Urinary bladder (tissue), 4 donors: ENCODE data around the gene ACSS1. TPM values are rescaled to one million over a fixed set of nuclear protein-coding genes. Genes with fewer than 3 reads are reported as not detected.
A peak's percentile ranks its signal among the peaks of the same experiment; 100 is the strongest.

Source experiments
- DNase-seq: peaks from one replicate; pipeline ENCODE4 v3.0.0-alpha.2; 2015; ENCODE audit errors: extremely low spot score
- H3K27ac ChIP-seq: one replicate; pipeline ENCODE4 v1.5.1; 2013; ENCODE audit warnings: low read depth, mild to moderate bottlenecking, moderate library complexity
- H3K36me3 ChIP-seq: one replicate; pipeline ENCODE4 v1.6.1; 2013; ENCODE audit warnings: mild to moderate bottlenecking, moderate library complexity; ENCODE audit not compliant: insufficient read depth
- H3K4me1 ChIP-seq: one replicate; pipeline ENCODE4 v1.6.1; 2013; ENCODE audit warnings: mild to moderate bottlenecking, moderate library complexity; ENCODE audit not compliant: insufficient read depth
- H3K4me3 ChIP-seq: one replicate; pipeline ENCODE4 v1.5.1; 2013; ENCODE audit warnings: low read depth, low read length
- WGBS: extraction: QIAGEN DNeasy Blood & Tissue Kit; methylation state at CpG from one replicate; pipeline ENCODE4 v1.1.7; 2013; 5-methylcytosine and 5-hydroxymethylcytosine counted together
- polyA plus RNA-seq: library from polyadenylated mRNA; stranded (reverse); fragments of 200-250 nt; gene quantifications from one replicate; pipeline ENCODE4 v1.2.3, GENCODE V29; 2013
- total RNA-seq: library from RNA; depleted of rRNA; stranded (reverse); fragments of >200 nt; gene quantifications from one replicate; pipeline ENCODE4 v1.2.3, GENCODE V29; 2014
- donor health status: healthy with polysubstance abuse.
- donor health status: healthy.

The ACSS1 gene
- total RNA-seq (11.1 TPM), polyA plus RNA-seq (15.1 TPM)

DNA sequence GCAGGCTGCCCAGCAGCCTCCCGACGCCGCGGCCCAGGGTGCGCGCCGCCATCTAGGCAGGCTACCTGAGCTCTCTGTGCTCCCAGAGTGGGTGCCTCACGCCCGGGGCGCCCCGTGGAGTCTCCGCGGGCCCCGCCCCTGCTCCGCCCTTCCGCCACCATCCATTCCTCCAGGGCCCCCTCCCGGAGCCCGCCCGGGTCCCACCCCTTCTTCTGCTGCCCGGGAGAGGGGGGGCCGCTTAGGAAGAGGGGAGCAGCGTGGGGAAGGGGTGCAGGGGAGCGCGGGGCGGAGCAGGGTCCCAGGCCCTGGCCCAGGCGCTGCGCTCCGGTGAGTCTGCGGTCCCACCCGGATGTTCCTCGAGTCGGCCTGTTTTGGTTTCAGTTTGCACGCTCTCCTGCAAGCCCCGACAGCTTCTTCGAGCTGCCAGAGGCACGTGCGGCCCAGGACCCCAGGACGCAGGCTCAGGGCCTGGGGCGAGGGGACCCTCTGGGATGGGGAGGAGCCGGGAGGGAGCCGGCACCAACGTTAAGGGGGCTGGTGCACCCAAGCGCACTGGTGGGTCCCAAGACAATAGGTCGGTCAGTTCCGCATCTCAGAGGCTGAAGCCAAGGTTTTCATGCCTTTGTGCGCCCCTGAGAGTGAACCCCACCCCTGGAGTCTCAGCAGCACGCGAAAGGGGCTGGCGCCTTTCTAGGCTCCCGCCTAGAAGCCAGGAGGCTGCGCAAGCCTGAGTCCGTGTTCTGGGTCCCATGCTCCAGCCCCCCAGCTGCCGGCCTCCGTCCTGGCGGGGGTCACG, at the start of gene ACSS1:
Gene ACSS1, minus strand, starts transcription at position 89 of the 796 bp plus-strand sequence. Its CDS starts 37 bp downstream, at position 52.
- DNase-seq, result no peak
- Histone ChIP-seq H3K4me3 (peak within 1 kb of the TSS; percentile 81), H3K4me1 (peaks cover 7% of the 10 kb centered on the region), H3K27ac (peak within 1 kb of the TSS; percentile 87), H3K36me3 (no peaks in the 10 kb centered on the region)
- WGBS, result under 1% methylated on average over 56 of the region's 56 CpGs

DNA sequence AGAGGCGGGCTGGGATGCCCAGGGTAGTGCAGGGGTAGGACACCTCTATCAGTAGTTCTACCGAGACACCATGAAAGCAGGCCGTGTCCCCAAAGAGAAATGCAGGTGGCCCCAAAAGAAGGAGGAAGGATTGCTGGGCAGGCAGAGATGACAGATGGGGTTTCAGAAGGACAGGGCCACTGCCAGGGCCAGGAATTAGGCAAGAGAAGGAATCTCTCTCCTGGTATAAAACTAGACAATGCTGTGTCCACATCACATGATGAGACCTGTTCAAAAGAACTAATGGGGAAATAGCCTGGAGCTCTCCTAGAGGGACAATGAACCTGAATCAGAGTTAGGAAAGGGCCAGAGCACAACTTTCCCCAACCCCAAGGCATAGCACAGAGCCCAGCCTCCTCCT, 45.6 kb upstream of the ACSS1 start:
- H3K36me3 ChIP-seq, result no peaks in the 10 kb centered on the region
- H3K27ac ChIP-seq, result no peak overlapping the region
- no peak overlapping the region for H3K4me3 ChIP-seq
- no peak for DNase-seq
- H3K4me1 ChIP-seq, result no peaks in the 10 kb centered on the region
- WGBS, result 92% methylated on average over 3 of the region's 3 CpGs

DNA sequence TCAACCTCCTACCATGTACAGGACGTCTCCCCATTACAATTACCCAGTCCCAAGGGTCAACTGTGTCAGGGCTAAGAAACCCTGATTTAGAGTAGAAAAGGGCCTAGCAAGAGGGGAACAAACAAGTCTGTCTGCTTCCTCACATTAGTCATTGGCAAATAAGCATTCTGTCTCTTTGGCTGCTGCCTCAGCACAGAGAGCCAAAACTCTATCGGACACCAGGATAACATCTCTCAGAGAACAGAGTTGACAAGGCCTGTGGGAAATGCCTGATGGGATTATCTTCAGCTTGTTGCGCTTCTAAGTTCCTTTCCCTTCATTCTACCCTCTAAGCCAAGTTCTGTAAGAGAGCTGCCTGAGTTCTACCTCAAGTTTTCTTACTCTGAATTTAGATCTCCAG, 43.0 kb upstream of the ACSS1 start:
- Histone ChIP-seq H3K27ac (no peak overlapping the region), H3K4me1 (no peaks in the 10 kb centered on the region), H3K36me3 (no peaks in the 10 kb centered on the region), H3K4me3 (no peak overlapping the region)
- WGBS, result 48% methylated on average over 3 of the region's 3 CpGs
- DNase-seq, result no peak

DNA sequence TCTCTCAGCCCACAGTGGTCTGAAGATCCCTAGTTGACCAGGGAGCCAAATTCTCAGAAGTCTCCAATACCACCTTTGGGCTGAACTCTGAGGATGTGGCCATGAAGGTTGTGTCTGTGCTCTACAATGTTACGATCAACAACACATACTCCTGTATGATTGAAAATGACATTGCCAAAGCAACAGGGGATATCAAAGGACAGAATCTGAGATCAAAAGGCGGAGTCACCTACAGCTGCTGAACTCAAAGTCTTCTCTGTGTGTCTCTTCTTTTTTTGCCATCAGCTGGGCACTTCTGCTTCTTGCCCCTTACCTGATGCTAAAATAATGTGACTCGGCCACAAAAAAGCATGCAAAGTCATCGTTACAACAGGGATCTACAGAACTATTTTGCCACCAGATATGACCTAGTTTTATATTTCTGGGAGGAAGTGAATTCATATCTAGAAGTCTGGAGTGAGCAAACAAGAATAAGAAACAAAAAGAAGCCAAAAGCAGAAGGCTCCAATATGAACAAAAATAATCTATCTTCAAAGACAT, 41.7 kb upstream of the ACSS1 start:
- H3K4me3 ChIP-seq, result no peak overlapping the region
- no peak for DNase-seq
- H3K27ac ChIP-seq, result no peak overlapping the region
- no peaks in the 10 kb centered on the region for H3K4me1 ChIP-seq
- no peaks in the 10 kb centered on the region for H3K36me3 ChIP-seq
- 80% methylated on average over 4 of the region's 4 CpGs for WGBS

DNA sequence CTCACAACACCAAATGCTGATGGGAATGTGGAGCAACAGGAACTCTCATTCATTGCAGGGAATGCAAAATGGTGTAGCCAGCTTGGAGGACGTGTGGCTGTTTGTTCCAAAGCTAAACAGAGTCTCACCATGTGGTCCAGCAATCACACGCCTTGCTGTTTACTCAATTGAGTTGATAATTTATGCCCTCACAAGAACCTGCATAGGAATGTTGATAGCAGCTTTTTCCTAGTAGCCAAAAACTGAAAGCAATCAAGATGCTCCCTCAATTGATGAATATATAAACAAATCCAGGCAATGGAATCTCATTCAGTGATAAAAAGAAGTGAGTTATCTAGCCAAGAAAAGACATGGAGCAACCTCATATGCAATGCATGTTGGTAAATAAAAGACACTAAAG, 39.6 kb upstream of the ACSS1 start:
- Histone ChIP-seq H3K27ac (no peak overlapping the region), H3K36me3 (no peaks in the 10 kb centered on the region), H3K4me1 (no peaks in the 10 kb centered on the region), H3K4me3 (no peak overlapping the region)
- DNase-seq, result no peak
- WGBS, result 26% methylated on average over 2 of the region's 2 CpGs

DNA sequence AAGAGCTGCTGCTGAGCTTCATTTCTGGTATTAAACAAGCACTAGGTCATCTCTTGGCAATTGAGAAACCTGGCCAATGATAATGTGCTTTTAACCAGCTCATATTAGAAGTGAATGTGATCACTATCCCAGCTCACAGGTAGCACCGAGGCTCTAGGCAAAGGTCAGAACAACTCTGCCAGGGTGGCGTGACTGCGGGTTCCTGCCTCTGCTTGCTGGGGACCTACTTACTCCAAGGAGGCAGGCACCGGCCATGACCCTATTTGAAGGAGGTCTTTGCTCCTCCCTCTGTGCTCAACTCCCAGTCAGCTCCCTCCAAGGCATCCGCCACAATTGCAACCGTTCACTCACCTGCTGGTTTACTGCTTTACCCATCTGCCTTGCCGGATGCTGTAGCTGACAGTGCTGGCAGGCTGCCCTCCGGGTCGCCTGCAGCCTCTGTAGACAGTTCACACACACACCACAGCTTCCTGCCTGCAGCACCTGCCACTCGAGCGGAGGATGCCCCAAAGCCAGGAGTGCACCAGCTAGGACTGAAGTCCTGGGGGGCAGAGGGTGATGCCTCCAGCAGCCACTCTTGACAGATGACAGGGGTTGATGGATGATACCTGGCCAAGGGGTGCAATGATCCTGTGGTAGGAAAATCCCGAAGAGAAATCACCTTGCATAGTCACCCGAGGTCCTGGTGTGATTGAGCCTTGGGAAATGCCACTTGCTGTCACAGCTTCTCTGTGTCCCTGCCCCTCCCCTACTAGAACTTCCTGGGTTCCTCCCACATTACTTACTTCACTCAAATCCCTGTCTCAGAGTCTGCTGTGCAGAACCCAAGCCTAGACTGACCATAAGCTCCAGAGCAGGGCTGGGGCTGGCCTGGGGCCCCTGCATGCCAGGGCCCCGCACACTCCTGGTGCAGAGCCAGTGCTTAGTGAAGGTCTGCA, 32.8 kb upstream of the ACSS1 start:
- H3K4me1 ChIP-seq, result no peaks in the 10 kb centered on the region
- H3K36me3 ChIP-seq, result no peaks in the 10 kb centered on the region
- H3K27ac ChIP-seq, result no peak overlapping the region
- H3K4me3 ChIP-seq, result no peak overlapping the region
- no peak for DNase-seq
- WGBS, result 54% methylated on average over 14 of the region's 14 CpGs

DNA sequence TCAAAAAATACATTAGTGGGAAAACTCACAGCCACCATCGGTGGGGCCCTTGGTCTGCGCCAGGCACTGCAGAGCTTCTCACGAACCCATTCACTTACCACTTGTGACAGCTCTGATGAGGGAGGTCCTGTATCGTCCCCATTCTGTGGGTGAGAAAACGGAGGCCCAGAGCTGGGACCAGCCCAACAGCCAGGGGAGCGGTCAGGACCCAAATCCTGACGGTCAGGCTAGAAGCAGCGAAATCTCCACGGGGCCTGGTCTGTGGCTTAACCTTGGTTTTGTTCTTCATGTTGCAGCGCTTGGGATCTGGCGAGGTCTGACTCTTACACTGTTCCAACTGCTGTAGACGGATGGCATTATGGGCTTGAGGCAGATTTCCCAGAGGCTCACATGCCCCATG, 31.7 kb upstream of the ACSS1 start:
- Histone ChIP-seq H3K4me3 (no peak overlapping the region), H3K4me1 (no peaks in the 10 kb centered on the region), H3K27ac (no peak overlapping the region), H3K36me3 (no peaks in the 10 kb centered on the region)
- no peak for DNase-seq
- WGBS, result 88% methylated on average over 12 of the region's 12 CpGs

DNA sequence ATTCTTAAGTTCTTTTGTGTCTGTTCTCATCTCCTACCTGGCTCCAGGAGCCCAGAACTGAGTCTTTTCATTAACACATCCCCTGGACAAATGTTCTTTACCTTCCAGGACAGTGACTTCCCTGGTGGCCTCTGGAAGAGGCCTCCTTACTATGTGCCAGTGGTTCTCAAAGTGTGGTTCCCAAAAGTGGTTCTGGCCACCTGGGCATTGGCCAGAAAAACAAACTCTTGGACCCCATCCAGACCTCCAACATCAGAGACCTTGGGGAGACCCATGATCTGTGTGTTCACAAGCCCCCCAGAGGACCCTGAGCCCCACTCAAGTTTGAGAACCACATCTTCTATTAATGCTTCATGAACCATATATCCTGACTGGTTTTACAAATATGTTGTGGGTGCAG, 31.2 kb upstream of the ACSS1 start:
- H3K36me3 ChIP-seq, result no peaks in the 10 kb centered on the region
- DNase-seq, result no peak
- no peak overlapping the region for H3K27ac ChIP-seq
- H3K4me3 ChIP-seq, result no peak overlapping the region
- H3K4me1 ChIP-seq, result no peaks in the 10 kb centered on the region

DNA sequence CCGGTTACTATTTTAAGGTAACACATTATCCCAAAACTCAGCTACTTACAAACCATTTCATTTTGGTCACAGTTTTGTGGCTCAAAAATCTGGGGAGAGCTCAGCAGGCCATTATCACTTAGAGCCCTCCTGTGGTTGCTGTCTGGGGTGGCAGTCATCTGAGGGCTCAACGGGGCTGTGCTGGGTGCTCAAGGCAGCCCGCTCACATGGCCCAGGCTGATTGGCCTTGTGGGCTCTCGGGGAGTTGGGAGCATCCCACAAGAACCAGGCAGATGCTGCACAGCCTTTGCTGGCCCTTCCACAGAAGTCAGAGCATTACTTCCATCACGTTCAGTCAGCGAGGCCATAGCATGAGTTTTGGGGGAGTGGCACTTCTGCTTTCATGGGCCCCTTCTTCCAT, 30.3 kb upstream of the ACSS1 start:
- DNase-seq, result no peak
- 76% methylated on average over 6 of the region's 6 CpGs for WGBS
- Histone ChIP-seq H3K27ac (no peak overlapping the region), H3K36me3 (no peaks in the 10 kb centered on the region), H3K4me1 (no peaks in the 10 kb centered on the region), H3K4me3 (no peak overlapping the region)

DNA sequence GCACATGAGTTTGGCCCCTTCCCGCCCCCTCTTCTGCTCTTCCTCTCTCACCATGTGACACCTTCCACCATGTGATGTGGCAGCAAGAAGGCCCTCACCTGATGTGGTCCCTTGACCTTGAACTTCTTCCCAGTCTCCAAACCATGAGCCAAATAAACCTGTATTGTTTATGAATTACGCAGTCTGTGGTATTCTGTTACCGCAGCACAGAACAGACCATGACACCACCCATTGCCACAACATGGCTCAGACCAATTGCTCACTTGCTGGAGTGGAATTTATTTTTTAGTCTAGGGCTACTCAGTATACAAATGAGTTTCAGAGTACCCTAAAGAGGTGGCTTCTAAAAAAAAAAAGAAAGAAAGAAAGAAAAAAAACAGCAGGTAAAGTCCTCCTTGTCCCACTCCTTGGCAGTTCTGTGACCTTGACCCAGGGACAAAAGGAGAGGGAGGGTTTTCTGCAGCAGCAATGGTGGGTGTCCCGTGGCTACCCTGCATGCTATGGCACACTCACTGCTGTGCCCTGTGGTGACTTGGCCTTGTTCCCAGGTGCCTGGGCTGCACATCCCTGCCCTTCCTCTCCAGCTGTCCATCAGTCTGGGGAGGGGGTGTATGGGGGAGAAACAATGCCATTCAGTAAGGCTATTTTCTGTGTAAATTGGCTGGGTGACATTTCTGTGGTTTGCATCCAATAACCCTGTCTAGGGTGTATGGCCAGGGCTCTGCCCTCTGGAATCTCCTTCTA, 29.4 kb upstream of the ACSS1 start:
- no peak for DNase-seq
- H3K4me3 ChIP-seq, result no peak overlapping the region
- H3K36me3 ChIP-seq, result no peaks in the 10 kb centered on the region
- H3K4me1 ChIP-seq, result no peaks in the 10 kb centered on the region
- 84% methylated on average over 4 of the region's 4 CpGs for WGBS
- H3K27ac ChIP-seq, result no peak overlapping the region

DNA sequence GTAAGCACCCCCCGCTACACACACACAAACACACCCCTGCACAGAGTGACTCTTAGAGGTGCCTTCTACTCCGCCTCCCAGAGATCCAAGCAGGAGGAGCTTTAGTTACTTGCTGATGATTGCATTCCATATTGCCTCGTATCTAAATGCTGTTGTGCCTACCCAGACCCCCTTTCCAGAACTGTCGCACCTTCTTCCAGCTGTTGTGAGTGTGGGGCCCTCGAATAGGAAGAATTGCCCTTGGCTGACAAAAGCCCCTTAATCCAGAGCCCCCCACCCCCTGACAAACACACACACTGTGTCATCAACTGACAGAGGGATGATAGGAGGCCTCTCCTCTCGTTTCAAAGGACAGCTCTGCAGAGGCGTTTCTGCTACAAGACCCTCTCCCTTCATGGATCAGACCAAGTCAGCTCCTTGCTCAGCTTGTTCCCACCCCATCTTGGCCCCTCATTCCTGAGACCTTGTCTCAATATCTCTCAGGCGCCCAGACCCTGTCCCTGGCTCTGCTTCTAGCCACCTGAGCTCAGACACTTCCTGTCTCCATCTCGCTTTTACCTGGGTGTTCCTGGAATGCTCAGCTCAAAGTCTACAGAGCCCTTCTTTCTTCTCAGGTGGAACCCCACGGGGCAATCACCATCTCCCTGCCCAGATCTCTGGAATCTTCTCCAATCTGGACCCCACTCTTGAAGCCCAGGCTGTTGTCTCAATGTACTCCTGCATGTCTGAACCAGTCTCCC, 28.0 kb upstream of the ACSS1 start:
- DNase-seq, result no peak

DNA sequence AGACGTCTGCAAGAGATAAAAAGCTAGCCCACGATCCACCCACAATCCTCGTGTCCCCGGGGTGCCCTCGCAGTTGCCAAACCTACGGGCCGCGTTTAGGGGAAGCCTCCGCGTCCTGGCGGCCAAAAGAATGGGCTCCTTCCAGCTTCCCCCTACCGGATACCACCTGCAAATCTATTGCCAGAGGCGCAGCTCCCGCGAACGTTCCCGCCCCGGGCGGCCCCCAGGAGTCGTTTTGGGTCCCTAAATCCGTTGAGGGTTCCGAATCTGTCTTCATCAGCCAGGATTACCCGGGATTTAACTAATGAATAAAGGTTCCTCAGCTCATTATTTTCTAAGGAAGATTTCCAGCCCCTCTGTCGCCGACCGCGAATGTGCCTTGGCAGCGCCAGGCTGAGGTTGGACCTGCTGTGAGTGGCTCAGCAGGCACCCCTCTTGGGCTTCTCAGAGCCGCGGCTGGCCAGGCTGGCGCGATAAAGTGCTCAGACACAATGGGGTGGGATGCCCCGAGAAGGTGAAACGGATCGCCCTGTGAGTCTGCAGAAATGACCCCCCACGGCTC, 26.8 kb upstream of the ACSS1 start:
- WGBS, result 4% methylated on average over 36 of the region's 36 CpGs
- no peak overlapping the region for H3K27ac ChIP-seq
- DNase-seq, result no peak
- no peaks in the 10 kb centered on the region for H3K4me1 ChIP-seq
- H3K36me3 ChIP-seq, result no peaks in the 10 kb centered on the region
- H3K4me3 ChIP-seq, result no peak overlapping the region

More for the DNA sequence above, 28.0 kb upstream of the ACSS1 start:
- WGBS, result 70% methylated on average over 10 of the region's 10 CpGs
- no peak overlapping the region for H3K27ac ChIP-seq
- no peaks in the 10 kb centered on the region for H3K4me1 ChIP-seq
- H3K4me3 ChIP-seq, result no peak overlapping the region
- H3K36me3 ChIP-seq, result no peaks in the 10 kb centered on the region
